Fibroblast of lung (primary cell): ENCODE results near the gene MADCAM1. TPM values are rescaled to one million over a fixed set of nuclear protein-coding genes. Genes with fewer than 3 reads are reported as not detected.

Experiments used
- DNase-seq, 2 donors: peaks; one replicate each; pipeline versions ENCODE4 v3.0.0 to v3.0.0-alpha.2; 2010; ENCODE audit warnings: low read depth in 2 of 2
- H2AFZ ChIP-seq: 2 replicates; pipeline ENCODE4 v1.5.1; 2012; ENCODE audit warnings: low read length, control low read depth, inconsistent platforms
- H3K27ac ChIP-seq: 2 replicates; pipeline ENCODE4 v1.5.1; 2011; ENCODE audit warnings: low read length, control low read depth; ENCODE audit not compliant: insufficient read depth
- H3K27me3 ChIP-seq: 2 replicates; pipeline ENCODE4 v1.5.1; 2011; ENCODE audit warnings: mild to moderate bottlenecking, low read length; ENCODE audit not compliant: control insufficient read depth, insufficient read depth
- H3K36me3 ChIP-seq: 2 replicates; pipeline ENCODE4 v1.5.1; 2011; ENCODE audit warnings: low read length; ENCODE audit not compliant: control insufficient read depth, insufficient read depth
- H3K4me1 ChIP-seq: 2 replicates; pipeline ENCODE4 v1.5.1; 2011; ENCODE audit warnings: low read length; ENCODE audit not compliant: control insufficient read depth, insufficient read depth; ENCODE audit errors: extremely low read depth
- H3K4me2 ChIP-seq: 2 replicates; pipeline ENCODE4 v1.5.1; 2011; ENCODE audit warnings: low read length, control low read depth; ENCODE audit not compliant: insufficient read depth; ENCODE audit errors: extremely low read depth
- H3K4me3 ChIP-seq, 4 experiments: fragments of 200-600 bp in 1 of 4; sonication (generic) in 1 of 4; replicated peaks in 1 of 4; 2 replicates each; pipeline ENCODE4 v1.5.1; 2011 to 2016; ENCODE audit warnings: low read length in 4 of 4, low read depth in 3 of 4, mild to moderate bottlenecking in 3 of 4, control low read depth in 2 of 4, inconsistent platforms in 1 of 4, mixed read lengths in 1 of 4; ENCODE audit not compliant: insufficient read depth in 1 of 4; ENCODE audit errors: control extremely low read depth in 1 of 4
- H3K79me2 ChIP-seq: 2 replicates; pipeline ENCODE4 v1.5.1; 2012; ENCODE audit warnings: mild to moderate bottlenecking, low read length, inconsistent platforms; ENCODE audit not compliant: control insufficient read depth, insufficient read depth
- H3K9ac ChIP-seq: 2 replicates; pipeline ENCODE4 v1.5.1; 2011; ENCODE audit warnings: mild to moderate bottlenecking, low read length, control low read depth; ENCODE audit not compliant: insufficient read depth
- H3K9me3 ChIP-seq: 2 replicates; pipeline ENCODE4 v1.5.1; 2012; ENCODE audit warnings: low read depth, low read length; ENCODE audit not compliant: control insufficient read depth, insufficient read depth
- H4K20me1 ChIP-seq: 2 replicates; pipeline ENCODE4 v1.5.1; 2011; ENCODE audit warnings: low read length; ENCODE audit not compliant: control insufficient read depth, insufficient read depth; ENCODE audit errors: extremely low read depth
- CTCF ChIP-seq, 2 donors: IDR thresholded peaks in 1 of 2; conservative IDR thresholded peaks in 1 of 2; 1 replicate in 1 of 2; 2 replicates in 1 of 2; pipeline ENCODE4 v1.5.1; 2011 to 2012; ENCODE audit warnings: low read length in 2 of 2, control low read depth in 1 of 2, inconsistent platforms in 1 of 2, low read depth in 1 of 2, mild to moderate bottlenecking in 1 of 2
- EZH2 ChIP-seq: IDR thresholded peaks from 2 replicates; pipeline ENCODE4 v1.5.1; 2012; ENCODE audit warnings: low read length, control low read depth, mild to moderate bottlenecking; ENCODE audit errors: missing control alignments
- polyA plus RNA-seq, 2 donors: library from polyadenylated mRNA; depleted of rRNA in 1 of 2; stranded (reverse) in 1 of 2; unstranded in 1 of 2; fragments of >200 nt; gene quantifications; 2 replicates each; pipeline ENCODE4 v1.2.1, GENCODE V29; 2011 to 2012; ENCODE audit warnings: missing spikeins in 1 of 2
- total RNA-seq: library from RNA; depleted of rRNA; stranded (reverse); fragments of >200 nt; gene quantifications from 2 replicates; pipeline ENCODE4 v1.2.1, GENCODE V29; 2014

Gene MADCAM1
- total and polyA plus RNA-seq, 2 donors (not counting 1 experiment from before 2014, with no cell fraction given): 0.17 TPM; not detected in 1

GRCh38 chr19:493391-494170 is 2.7 kb upstream of the MADCAM1 start:
- Histone ChIP-seq H2AFZ (no peak overlapping the region), H3K79me2 (no peaks in the 10 kb centered on the region), H3K4me3 (no peak overlapping the region), H3K4me1 (peaks cover 3% of the 10 kb centered on the region), H3K9ac (no peak overlapping the region), H3K9me3 (no peaks in the 10 kb centered on the region), H3K27me3 (peaks cover 8% of the 10 kb centered on the region), H3K27ac (no peak overlapping the region), H3K4me2 (no peak overlapping the region), H4K20me1 (no peaks in the 10 kb centered on the region), H3K36me3 (no peaks in the 10 kb centered on the region)
- DNase-seq: no peak
- TF ChIP-seq CTCF (conservative IDR thresholded peaks at IDR 0.05 in 1 of 2, IDR thresholded peaks at IDR 0.05 in 1 of 2; ENCODE audit: low read depth in 1 of 2, low read length in 2 of 2) (no peak), EZH2 (no peak)

- Histone ChIP-seq H3K27me3 (peaks cover 13% of the 10 kb centered on the region), H3K4me3 (no peak overlapping the region), H3K27ac (no peak overlapping the region), H3K9ac (no peak overlapping the region), H4K20me1 (no peaks in the 10 kb centered on the region), H3K36me3 (no peaks in the 10 kb centered on the region), H3K4me2 (no peak overlapping the region), H2AFZ (no peak overlapping the region), H3K79me2 (no peaks in the 10 kb centered on the region), H3K9me3 (no peaks in the 10 kb centered on the region), H3K4me1 (peaks cover 3% of the 10 kb centered on the region)
- TF ChIP-seq EZH2: no peak
- no peak for TF ChIP-seq CTCF (conservative IDR thresholded peaks at IDR 0.05 in 1 of 2, IDR thresholded peaks at IDR 0.05 in 1 of 2; ENCODE audit: low read depth in 1 of 2, low read length in 2 of 2)
- no peak for DNase-seq
These were observed 1.9 kb upstream of the MADCAM1 start for GRCh38 chr19:494171-495080.

- no peaks in the 10 kb centered on the region for H3K36me3 ChIP-seq
- H3K9ac ChIP-seq: no peak overlapping the region
- no peak overlapping the region for H3K27ac ChIP-seq
- no peak for TF ChIP-seq CTCF (conservative IDR thresholded peaks at IDR 0.05 in 1 of 2, IDR thresholded peaks at IDR 0.05 in 1 of 2; ENCODE audit: low read depth in 1 of 2, low read length in 2 of 2)
- no peak for TF ChIP-seq EZH2
- no peak overlapping the region for H3K4me3 ChIP-seq
- peaks cover 14% of the 10 kb centered on the region for H3K27me3 ChIP-seq
- H4K20me1 ChIP-seq: no peaks in the 10 kb centered on the region
- no peaks in the 10 kb centered on the region for H3K4me1 ChIP-seq
- no peak overlapping the region for H3K4me2 ChIP-seq
- no peak for DNase-seq
- no peaks in the 10 kb centered on the region for H3K79me2 ChIP-seq
- H3K9me3 ChIP-seq: no peaks in the 10 kb centered on the region
- no peak overlapping the region for H2AFZ ChIP-seq
These were observed 1.2 kb upstream of the MADCAM1 start for GRCh38 chr19:495081-495401.
